Activated CD8-positive, alpha-beta memory T cell treated with anti-CD3 and anti-CD28 coated beads, Interleukin-2, amount 50 U/mL, for 4 hours (primary cell): ENCODE results near the gene SPATA13.
"Not testable (repeated sequence)": the region's sequence is repeated elsewhere in the genome, so short reads cannot be mapped to it uniquely, and the experiment has no call there.

Experiments used
- DNase-seq: peaks from one replicate; pipeline ENCODE4 v3.0.0-alpha.2; 2020

The SPATA13 gene

DNA sequence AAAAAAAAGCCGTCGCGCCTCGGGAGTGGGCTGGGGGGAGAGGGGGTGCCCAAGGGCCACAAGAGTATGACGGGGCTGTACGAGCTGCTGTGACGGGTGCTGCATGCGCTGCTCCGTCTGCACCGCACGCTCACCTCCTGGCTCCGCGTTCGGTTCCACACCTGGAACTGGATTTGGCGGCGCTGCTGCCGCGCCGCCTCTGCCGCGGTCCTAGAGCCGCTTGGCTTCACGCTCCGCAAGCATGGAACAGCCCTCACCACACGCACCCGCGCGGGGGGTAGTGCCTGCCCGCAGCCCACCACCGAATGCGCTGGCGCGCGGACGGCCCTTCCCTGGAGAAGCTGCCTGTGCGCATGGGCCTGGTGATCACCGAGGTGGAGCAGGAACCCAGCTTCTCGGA lies 167.6 kb downstream of the SPATA13 start:
- no peak for DNase-seq

DNA sequence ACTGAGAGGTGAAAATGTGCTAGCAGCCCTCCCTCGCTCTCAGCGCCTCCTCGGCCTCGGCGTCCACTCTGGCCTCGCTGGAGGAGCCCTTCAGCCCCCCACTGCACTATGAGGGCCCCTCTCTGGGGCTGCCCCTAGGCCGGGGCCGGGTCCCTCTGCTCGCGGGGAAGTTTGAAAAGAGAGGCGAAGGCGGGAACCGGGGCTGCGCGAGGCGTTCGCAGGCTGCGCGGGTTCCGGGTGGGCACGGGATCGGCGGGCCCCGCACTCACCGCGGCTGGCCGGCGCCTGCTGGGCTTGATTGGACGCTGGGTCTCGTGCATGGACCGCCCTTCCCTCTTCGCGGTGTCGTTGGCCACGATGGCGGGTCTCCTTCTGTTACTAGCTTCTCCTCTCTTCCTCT lies 178.2 kb downstream of the SPATA13 start:
- no peak for DNase-seq

DNA sequence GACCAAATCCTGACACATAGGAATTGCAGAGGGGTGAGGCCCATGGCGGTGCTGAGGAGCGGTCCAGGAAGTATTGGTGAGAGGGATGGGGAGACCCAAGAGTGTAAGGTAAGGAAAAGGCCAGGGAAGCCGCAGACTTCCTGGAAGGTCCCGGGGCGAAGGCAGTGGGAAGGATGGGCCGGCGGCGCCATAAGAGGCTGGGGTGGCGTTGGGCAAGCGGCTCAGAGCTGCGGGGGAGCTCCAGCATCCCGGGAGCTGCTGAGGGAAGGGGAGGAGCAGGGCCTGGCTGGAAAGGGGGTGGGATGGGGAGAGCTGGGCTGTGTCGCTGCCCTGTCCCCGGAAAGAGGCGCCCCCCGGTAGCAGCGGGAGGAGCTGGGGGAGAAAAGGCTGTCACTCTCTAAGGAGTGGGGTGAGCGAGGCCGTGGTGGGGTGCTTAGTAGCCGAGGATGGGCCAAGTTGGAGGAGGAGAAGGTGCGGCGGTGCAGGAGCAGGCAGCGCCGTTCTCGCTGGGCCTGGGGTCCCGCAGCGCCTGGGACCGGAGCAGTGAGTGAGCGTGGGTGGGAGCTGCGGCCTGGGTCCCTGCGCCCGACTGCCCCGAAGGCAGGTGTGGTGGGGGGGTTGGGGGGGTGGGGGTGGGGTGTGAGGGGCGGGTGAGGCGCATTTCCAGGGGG lies 179.6 kb downstream of the SPATA13 start:
- no peak for DNase-seq

DNA sequence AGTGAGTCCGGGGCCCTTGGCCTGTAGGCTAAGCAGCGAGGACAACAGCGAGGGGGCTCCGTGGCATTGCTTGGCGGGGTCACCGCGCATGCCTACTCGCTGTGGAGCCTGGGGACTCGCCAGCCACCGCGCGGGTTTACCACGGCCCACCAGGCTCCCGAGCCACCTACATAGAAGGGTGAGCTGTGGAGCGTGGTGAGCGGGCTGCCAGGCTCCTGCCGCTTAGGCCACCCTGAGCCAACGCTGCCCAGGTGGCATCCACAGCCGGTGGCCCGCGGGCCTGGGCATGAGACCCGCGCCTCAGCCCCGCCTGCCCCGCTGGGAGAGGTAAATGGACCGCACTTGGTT lies 180.1 kb downstream of the SPATA13 start:
- DNase-seq, result no peak

GRCh38 chr13:24341439-24341838 lies 180.9 kb downstream of the SPATA13 start:
- DNase-seq, result no peak

DNA sequence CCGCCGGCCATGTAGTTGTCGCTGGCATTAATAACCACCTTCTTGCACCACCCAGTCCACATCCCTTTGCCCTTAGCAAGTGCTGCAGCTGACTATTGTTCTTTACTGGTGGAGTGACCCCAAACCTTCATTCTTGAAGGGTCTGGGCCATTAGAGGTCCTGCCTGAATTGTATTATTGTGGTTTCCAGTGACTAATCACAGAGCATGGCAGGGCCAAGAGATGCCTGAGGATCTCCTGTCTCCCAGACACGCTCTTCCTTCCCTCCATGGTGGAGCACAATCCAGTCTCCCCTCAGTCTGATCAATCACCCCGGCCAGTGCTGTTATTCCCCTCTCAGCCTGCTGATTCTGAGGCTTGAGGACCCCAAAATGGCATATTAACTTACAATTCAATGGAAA lies 187.9 kb downstream of the SPATA13 start:
- DNase-seq, result no peak

DNA sequence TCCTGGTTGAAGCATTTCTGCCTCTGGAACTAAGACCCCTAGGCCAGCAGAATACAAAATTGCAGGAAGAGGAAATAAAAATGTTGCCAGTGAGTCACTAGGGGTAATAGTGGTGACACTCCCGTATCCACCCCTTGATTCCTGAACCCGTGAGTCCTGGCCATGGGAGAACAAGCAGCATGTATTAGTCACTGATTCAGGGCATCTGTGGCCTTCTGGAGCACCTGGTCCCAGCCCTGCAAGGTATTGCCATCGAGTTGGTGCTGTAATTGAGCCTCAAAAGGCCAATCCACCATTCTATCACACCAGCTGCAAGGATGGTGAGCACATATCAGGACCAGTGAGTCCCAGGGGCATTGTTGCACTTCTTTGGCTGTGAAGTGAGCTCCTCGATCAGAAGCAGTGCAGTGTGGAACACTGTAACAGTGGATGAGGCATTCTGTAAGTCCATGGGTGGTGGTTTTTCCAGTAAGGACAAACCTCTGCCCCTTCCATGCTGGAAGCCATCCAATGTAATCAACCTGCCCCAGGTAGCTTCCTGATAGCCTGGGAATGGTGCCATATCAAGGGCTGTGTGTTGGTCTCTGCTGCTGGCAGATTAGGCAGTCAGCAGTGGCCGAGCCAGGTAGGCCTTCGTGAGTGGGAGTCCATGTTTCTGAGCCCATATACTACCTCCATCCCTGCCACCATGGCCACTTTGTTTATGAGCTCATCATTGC lies 188.4 kb downstream of the SPATA13 start:
- DNase-seq, result no peak

DNA sequence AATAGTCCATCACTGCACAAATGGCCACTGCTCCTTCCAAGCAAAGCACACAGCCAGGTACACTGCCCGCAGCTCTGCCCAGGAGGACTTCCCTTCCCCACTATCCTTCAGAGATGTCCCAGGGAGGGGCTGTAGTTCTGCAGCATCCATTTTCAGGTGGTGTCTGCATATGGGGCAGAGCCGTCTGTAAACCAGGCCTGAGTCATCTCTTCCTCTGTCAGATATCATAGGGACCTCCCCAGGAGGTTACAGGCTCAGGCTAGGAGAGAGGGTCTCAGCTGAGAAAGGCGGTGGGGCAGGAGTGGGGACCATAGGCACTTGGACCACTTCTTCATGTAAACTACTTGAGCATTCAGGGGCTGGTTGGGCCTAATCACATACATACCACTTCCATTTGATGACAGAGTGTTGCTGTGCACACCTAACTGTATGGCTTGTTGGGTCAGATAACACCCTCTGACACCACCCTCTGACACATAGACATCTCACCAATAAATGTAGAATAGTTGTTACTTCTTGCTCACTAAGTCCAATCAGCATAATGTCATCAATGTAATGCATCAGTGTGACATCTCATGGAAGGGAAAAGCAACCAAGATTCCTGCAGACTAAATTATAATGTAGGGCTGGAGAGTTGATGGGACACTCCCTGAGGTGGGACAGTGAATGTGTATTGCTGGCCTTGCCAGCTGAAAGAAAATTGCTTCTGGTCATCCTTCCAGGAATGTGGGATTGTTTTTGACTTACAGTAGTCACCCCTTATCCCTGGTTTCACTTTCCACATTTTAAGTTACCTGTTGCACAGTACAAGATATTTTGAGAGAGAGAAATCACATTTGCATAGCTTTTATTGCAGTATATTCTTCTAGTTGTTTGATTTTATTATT lies 189.5 kb downstream of the SPATA13 start:
- not testable (repeated sequence) for DNase-seq

- DNase-seq, result no peak
Measured at GRCh38 chr13:24351423-24351822, 190.9 kb downstream of the SPATA13 start.

DNA sequence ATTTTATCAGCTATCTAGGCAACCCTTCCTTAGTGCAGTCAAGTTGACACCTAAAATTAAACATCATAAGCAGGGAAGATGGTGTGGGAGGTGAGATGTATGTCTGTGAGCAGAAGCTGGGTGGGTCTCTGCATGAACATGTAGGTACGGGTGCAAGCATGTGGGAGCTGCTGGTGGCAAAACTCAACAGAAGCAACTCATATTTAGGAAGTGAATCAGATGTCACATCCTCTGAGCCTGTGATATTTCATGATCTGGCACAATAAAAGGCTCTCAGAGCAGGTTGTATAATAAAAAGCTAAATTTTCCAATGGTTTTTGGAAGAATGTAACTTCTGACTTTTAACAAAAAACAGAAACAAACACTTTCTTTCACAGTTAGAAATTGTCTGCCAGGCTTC lies 193.2 kb downstream of the SPATA13 start:
- DNase-seq, result no peak

DNA sequence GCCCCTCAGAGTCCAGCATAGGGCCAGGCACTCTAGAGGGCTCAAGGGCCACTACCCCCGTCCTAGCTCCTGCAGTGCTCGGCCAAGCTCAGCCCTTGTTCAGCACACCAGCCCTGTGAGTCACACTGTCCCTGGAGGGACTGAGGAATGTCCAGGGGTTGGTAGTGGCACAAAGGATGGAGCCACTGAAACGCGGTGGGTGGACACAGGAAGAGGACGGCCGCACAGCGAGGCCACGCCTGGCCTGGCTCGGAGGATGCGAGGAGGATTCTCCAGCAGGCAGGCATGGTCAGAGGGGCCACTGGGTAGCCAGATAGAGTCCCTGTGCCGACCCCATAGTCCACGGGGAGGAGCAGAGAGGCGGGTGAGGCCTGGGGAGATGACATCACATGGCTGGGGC lies 194.6 kb downstream of the SPATA13 start:
- DNase-seq, result no peak

DNA sequence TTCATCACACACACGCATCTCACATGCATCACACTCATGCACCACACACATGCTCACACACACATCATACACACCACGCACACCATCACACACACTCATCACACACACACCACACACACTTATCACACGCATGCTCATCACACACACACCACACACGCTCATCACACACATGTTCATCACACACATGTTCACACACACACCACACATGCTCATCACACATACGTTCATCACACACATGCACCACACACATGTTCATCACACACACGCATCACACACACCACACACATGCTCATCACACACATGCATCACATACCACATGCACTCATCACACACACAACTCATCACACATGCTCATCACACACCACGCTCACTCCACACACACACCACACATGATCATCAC lies 195.8 kb downstream of the SPATA13 start:
- DNase-seq, result no peak
